Sigmoid colon (tissue), 7 donors: Measurements from ENCODE around the gene ACYP2. TPM values are rescaled to one million over a fixed set of nuclear protein-coding genes. Genes with fewer than 3 reads are reported as not detected.

Source experiments
- DNase-seq: peaks from one replicate; pipeline ENCODE4 v3.0.0-alpha.2; 2019
- H3K27ac ChIP-seq, 4 donors: fragments of 200-600 bp; sonication (generic); one replicate each; pipeline ENCODE4 v1.5.1; 2016 to 2019; ENCODE audit warnings: mild to moderate bottlenecking in 1 of 4
- H3K27me3 ChIP-seq, 3 donors: fragments of 200-600 bp; sonication (generic); one replicate each; pipeline ENCODE4 v1.5.1; 2019; ENCODE audit warnings: mild to moderate bottlenecking in 1 of 3
- H3K36me3 ChIP-seq, 4 donors: fragments of 200-600 bp; sonication (generic); one replicate each; pipeline ENCODE4 v1.5.1; 2016 to 2019
- H3K4me1 ChIP-seq, 4 donors: fragments of 200-600 bp; sonication (generic); one replicate each; pipeline ENCODE4 v1.5.1; 2017 to 2019
- H3K4me3 ChIP-seq, 4 donors: fragments of 200-600 bp; sonication (generic); one replicate each; pipeline ENCODE4 v1.5.1; 2017 to 2019; ENCODE audit warnings: mild to moderate bottlenecking in 2 of 4, moderate library complexity in 1 of 4
- H3K9me3 ChIP-seq, 4 donors: fragments of 200-600 bp in 3 of 4; sonication (generic) in 3 of 4; one replicate each; pipeline versions ENCODE4 v1.5.1 to v1.6.1; 2013 to 2019
- EP300 ChIP-seq, 4 donors: sonication (generic); formaldehyde crosslinking; IDR thresholded peaks; one replicate each; pipeline ENCODE4 v1.6.1; 2017; ENCODE audit warnings: antibody characterized with exemption in 4 of 4
- POLR2A ChIP-seq, 2 donors: fragments of 450-650 bp; IDR thresholded peaks; one replicate each; pipeline ENCODE4 v1.6.1; 2016; ENCODE audit warnings: antibody characterized with exemption in 2 of 2, mild to moderate bottlenecking in 2 of 2, moderate library complexity in 2 of 2
- POLR2AphosphoS5 ChIP-seq, 4 donors: sonication (generic); formaldehyde crosslinking; IDR thresholded peaks; one replicate each; pipeline ENCODE4 v1.6.1; 2017; ENCODE audit warnings: antibody characterized with exemption in 4 of 4
- WGBS, 2 donors: extraction: QIAGEN DNeasy Blood & Tissue Kit; methylation state at CpG; one replicate each; pipeline ENCODE4 v1.1.7; 2013; 5-methylcytosine and 5-hydroxymethylcytosine counted together
- intact Hi-C: fragments of 100-400 bp; cut with DNase I; formaldehyde crosslinking; loops from one replicate; pipeline ENCODE4 v1.15.1; 2023
- polyA plus RNA-seq, 3 donors: library from polyadenylated mRNA; stranded (reverse); fragments of 200-250 nt; gene quantifications; one replicate each; pipeline ENCODE4 v1.2.3, GENCODE V29; 2013
- total RNA-seq, 4 donors: library from RNA; depleted of rRNA; stranded (reverse); fragments of >200 nt; gene quantifications; one replicate each; pipeline ENCODE4 v1.1.0, GENCODE V29; 2016
- TF ChIP-seq, protein P1 (sequence below), 4 experiments: fragments of 450-650 bp in 3 of 4; fragments of 200-600 bp in 1 of 4; IDR thresholded peaks; one replicate each; pipeline ENCODE4 v1.5.1; 2016 to 2019; ENCODE audit warnings: antibody characterized with exemption in 4 of 4, mild to moderate bottlenecking in 3 of 4, moderate library complexity in 2 of 4
- donor health status: healthy with polysubstance abuse.
- donor health status: Bipolar disorder and iron deficiency.
- donor health status: healthy.

Gene ACYP2
- total and polyA plus RNA-seq, 7 donors, result 13.2 to 32.0 (median 19.8) TPM

- H3K4me3 ChIP-seq, result no peak overlapping the region
- WGBS, 2 donors, result 94 to 96% methylated on average over 4 of the region's 4 CpGs
- H3K36me3 ChIP-seq, result no peaks in the 10 kb centered on the region
- DNase-seq, result no peak
- peaks cover 0 to 27% (median 20%) of the 10 kb centered on the region in 4 donors for H3K4me1 ChIP-seq
- intact Hi-C loops, result no loop called here
- no peaks in the 10 kb centered on the region for H3K27me3 ChIP-seq
- no peaks in the 10 kb centered on the region for H3K9me3 ChIP-seq
- H3K27ac ChIP-seq, result peak overlapping the region in 1 of 4 donors; percentile 49
- TF ChIP-seq, protein P1, sequence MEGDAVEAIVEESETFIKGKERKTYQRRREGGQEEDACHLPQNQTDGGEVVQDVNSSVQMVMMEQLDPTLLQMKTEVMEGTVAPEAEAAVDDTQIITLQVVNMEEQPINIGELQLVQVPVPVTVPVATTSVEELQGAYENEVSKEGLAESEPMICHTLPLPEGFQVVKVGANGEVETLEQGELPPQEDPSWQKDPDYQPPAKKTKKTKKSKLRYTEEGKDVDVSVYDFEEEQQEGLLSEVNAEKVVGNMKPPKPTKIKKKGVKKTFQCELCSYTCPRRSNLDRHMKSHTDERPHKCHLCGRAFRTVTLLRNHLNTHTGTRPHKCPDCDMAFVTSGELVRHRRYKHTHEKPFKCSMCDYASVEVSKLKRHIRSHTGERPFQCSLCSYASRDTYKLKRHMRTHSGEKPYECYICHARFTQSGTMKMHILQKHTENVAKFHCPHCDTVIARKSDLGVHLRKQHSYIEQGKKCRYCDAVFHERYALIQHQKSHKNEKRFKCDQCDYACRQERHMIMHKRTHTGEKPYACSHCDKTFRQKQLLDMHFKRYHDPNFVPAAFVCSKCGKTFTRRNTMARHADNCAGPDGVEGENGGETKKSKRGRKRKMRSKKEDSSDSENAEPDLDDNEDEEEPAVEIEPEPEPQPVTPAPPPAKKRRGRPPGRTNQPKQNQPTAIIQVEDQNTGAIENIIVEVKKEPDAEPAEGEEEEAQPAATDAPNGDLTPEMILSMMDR (IDR thresholded peaks at IDR 0.05), result no peak
- TF ChIP-seq POLR2A (IDR thresholded peaks at IDR 0.05) (no peak), POLR2AphosphoS5 (IDR thresholded peaks at IDR 0.05) (no peak), EP300 (IDR thresholded peaks at IDR 0.05) (no peak)
Measured at GRCh38 chr2:54213082-54213481, 97.7 kb downstream of the ACYP2 start.

DNA sequence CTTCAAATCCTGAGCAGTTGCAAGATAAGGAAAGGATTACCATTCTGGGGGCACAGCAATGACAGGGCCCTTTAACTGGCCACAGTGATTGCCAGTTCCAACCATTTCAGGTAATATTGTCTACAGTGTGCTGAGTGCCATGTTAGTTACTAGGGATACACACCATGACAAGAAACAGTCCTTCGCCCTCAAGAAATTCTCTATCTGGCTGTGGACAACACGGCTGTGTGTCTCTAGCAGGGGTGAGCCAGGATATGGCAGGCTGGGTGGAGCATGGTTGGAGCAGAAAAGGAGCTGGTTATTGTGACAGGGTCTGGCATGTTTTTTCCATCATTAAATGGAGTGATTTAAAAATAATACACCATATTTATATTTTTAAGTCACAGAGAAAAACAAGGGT, 109.6 kb downstream of the ACYP2 start:
- Histone ChIP-seq H3K9me3 (no peaks in the 10 kb centered on the region), H3K36me3 (no peaks in the 10 kb centered on the region), H3K27ac (no peak overlapping the region), H3K4me1 (peaks cover 0 to 18% (median 4%) of the 10 kb centered on the region in 4 donors), H3K27me3 (no peaks in the 10 kb centered on the region), H3K4me3 (no peak overlapping the region)
- intact Hi-C loops, result no loop called here
- DNase-seq, result no peak
- TF ChIP-seq EP300 (IDR thresholded peaks at IDR 0.05) (no peak), POLR2A (IDR thresholded peaks at IDR 0.05) (no peak), POLR2AphosphoS5 (IDR thresholded peaks at IDR 0.05) (no peak)
- TF ChIP-seq, protein P1 (IDR thresholded peaks at IDR 0.05), result no peak
- 89 to 98% methylated on average over 2 of the region's 2 CpGs for WGBS, 2 donors

GRCh38 chr2:54226260-54226659, 110.8 kb downstream of the ACYP2 start:
- Histone ChIP-seq H3K4me3 (no peak overlapping the region), H3K9me3 (no peaks in the 10 kb centered on the region), H3K27ac (peak overlapping the region in 1 of 4 donors; percentile 45), H3K4me1 (peaks cover 0 to 18% (median 4%) of the 10 kb centered on the region in 4 donors), H3K27me3 (no peaks in the 10 kb centered on the region), H3K36me3 (no peaks in the 10 kb centered on the region)
- no peak for DNase-seq
- intact Hi-C loops, result no loop called here
- TF ChIP-seq, protein P1 (IDR thresholded peaks at IDR 0.05), result no peak
- TF ChIP-seq POLR2AphosphoS5 (IDR thresholded peaks at IDR 0.05) (no peak), EP300 (IDR thresholded peaks at IDR 0.05) (no peak), POLR2A (IDR thresholded peaks at IDR 0.05) (no peak)
- WGBS, 2 donors, result 56 to 74% methylated on average over 2 of the region's 2 CpGs

DNA sequence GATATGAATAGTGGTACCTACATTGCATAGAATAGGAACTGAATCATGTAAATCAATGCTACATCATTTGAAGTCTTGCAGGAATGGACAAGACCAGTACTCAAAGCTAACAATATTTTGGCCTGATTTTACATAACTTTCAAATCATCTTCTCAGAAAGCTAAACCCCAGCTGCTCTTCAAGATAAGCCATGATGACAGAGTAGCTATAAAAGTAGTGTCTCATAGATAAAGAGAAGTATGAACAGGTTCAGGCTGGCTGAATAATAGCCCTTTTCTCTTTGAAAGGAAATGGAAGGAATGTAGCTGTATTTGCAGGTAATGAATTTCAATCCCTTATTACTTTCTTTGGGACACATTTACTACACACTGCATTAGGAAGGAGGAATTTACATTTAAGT, 112.4 kb downstream of the ACYP2 start:
- no peaks in the 10 kb centered on the region for H3K9me3 ChIP-seq
- no peak overlapping the region for H3K27ac ChIP-seq
- TF ChIP-seq EP300 (IDR thresholded peaks at IDR 0.05), result no peak
- TF ChIP-seq, protein P1 (IDR thresholded peaks at IDR 0.05), result no peak
- no peak for TF ChIP-seq POLR2A (IDR thresholded peaks at IDR 0.05)
- TF ChIP-seq POLR2AphosphoS5 (IDR thresholded peaks at IDR 0.05), result no peak
- no peaks in the 10 kb centered on the region for H3K36me3 ChIP-seq
- H3K4me3 ChIP-seq, result no peak overlapping the region
- peaks cover 0 to 18% (median 4%) of the 10 kb centered on the region in 4 donors for H3K4me1 ChIP-seq
- intact Hi-C loops, result no loop called here
- DNase-seq, result no peak
- H3K27me3 ChIP-seq, result no peaks in the 10 kb centered on the region

GRCh38 chr2:54228945-54229344, 113.5 kb downstream of the ACYP2 start:
- H3K27me3 ChIP-seq, result no peaks in the 10 kb centered on the region
- H3K9me3 ChIP-seq, result no peaks in the 10 kb centered on the region
- DNase-seq, result peak; percentile 68
- 80 to 91% methylated on average over 2 of the region's 2 CpGs for WGBS, 2 donors
- intact Hi-C loops, result no loop called here
- no peak overlapping the region for H3K4me3 ChIP-seq
- no peaks in the 10 kb centered on the region for H3K36me3 ChIP-seq
- peaks cover 0 to 18% (median 4%) of the 10 kb centered on the region in 4 donors for H3K4me1 ChIP-seq
- TF ChIP-seq, protein P1 (IDR thresholded peaks at IDR 0.05), result no peak
- TF ChIP-seq POLR2A (IDR thresholded peaks at IDR 0.05) (no peak), POLR2AphosphoS5 (IDR thresholded peaks at IDR 0.05) (no peak), EP300 (IDR thresholded peaks at IDR 0.05) (no peak)
- peak overlapping the region in 1 of 4 donors; percentile 10 for H3K27ac ChIP-seq
